H9 (cell line): ENCODE measurements around the gene DDX24. TPM values are rescaled to one million over a fixed set of nuclear protein-coding genes. Genes with fewer than 3 reads are reported as not detected.

ENCODE experiments used
- DNase-seq: peaks from one replicate; pipeline ENCODE4 v3.0.0-alpha.2; 2017
- H2AFZ ChIP-seq: one replicate; pipeline ENCODE4 v1.6.1; 2013; ENCODE audit warnings: mild to moderate bottlenecking, low read length, control low read depth, moderate library complexity
- H2AK5ac ChIP-seq: 2 replicates; pipeline ENCODE4 v1.6.1; 2013; ENCODE audit warnings: low read length, control low read depth, mixed read lengths; ENCODE audit not compliant: insufficient read length
- H2BK120ac ChIP-seq: one replicate; pipeline ENCODE4 v1.6.1; 2013; ENCODE audit warnings: low read depth, mild to moderate bottlenecking, low read length, control low read depth, inconsistent platforms; ENCODE audit not compliant: poor library complexity, severe bottlenecking
- H2BK12ac ChIP-seq: 2 replicates; pipeline ENCODE4 v1.6.1; 2013; ENCODE audit warnings: low read length, control low read depth, mixed read lengths, low read depth; ENCODE audit not compliant: insufficient read length
- H2BK15ac ChIP-seq: 2 replicates; pipeline ENCODE4 v1.6.1; 2013; ENCODE audit warnings: low read depth, low read length, control low read depth
- H2BK20ac ChIP-seq: one replicate; pipeline ENCODE4 v1.6.1; 2013; ENCODE audit warnings: low read depth, mild to moderate bottlenecking, low read length, control low read depth, inconsistent platforms; ENCODE audit not compliant: poor library complexity, severe bottlenecking
- H2BK5ac ChIP-seq: 2 replicates; pipeline ENCODE4 v1.6.1; 2013; ENCODE audit warnings: low read length, control low read depth, mixed read lengths; ENCODE audit not compliant: insufficient read length
- H3K14ac ChIP-seq: 2 replicates; pipeline ENCODE4 v1.6.1; 2013; ENCODE audit warnings: low read length, control low read depth; ENCODE audit not compliant: insufficient read depth
- H3K18ac ChIP-seq: 2 replicates; pipeline ENCODE4 v1.6.1; 2013; ENCODE audit warnings: low read depth, mild to moderate bottlenecking, mixed read lengths, low read length, control low read depth; ENCODE audit not compliant: insufficient read length
- H3K23ac ChIP-seq: 2 replicates; pipeline ENCODE4 v1.6.1; 2013; ENCODE audit warnings: low read length, control low read depth, mixed read lengths, low read depth; ENCODE audit not compliant: insufficient read length
- H3K23me2 ChIP-seq: 2 replicates; pipeline ENCODE4 v1.6.1; 2013; ENCODE audit warnings: low read depth, mild to moderate bottlenecking, mixed read lengths, low read length, control low read depth; ENCODE audit not compliant: insufficient read length, poor library complexity, severe bottlenecking
- H3K27ac ChIP-seq: 2 replicates; pipeline ENCODE4 v1.5.1; 2013; ENCODE audit warnings: low read length, control low read depth, mixed read lengths, low read depth; ENCODE audit not compliant: insufficient read length
- H3K27me3 ChIP-seq: 2 replicates; pipeline ENCODE4 v1.6.1; 2013; ENCODE audit warnings: low read length, control low read depth, inconsistent platforms; ENCODE audit not compliant: insufficient read depth
- H3K4ac ChIP-seq: 2 replicates; pipeline ENCODE4 v1.6.1; 2013; ENCODE audit warnings: low read depth, mild to moderate bottlenecking, control low read depth, inconsistent platforms, low read length, moderate library complexity
- H3K4me1 ChIP-seq: 2 replicates; pipeline ENCODE4 v1.6.1; 2013; ENCODE audit warnings: low read length, control low read depth, inconsistent platforms; ENCODE audit not compliant: insufficient read depth
- H3K4me2 ChIP-seq: 2 replicates; pipeline ENCODE4 v1.6.1; 2013; ENCODE audit warnings: low read length, control low read depth, mixed read lengths; ENCODE audit not compliant: insufficient read length, insufficient read depth
- H3K56ac ChIP-seq: 2 replicates; pipeline ENCODE4 v1.6.1; 2013; ENCODE audit warnings: low read depth, mild to moderate bottlenecking, mixed read lengths, low read length, control low read depth; ENCODE audit not compliant: insufficient read length
- H3K79me1 ChIP-seq: 2 replicates; pipeline ENCODE4 v1.6.1; 2013; ENCODE audit warnings: low read depth, mild to moderate bottlenecking, moderate library complexity, low read length, control low read depth, inconsistent platforms; ENCODE audit not compliant: insufficient read depth, poor library complexity, severe bottlenecking
- H3K79me2 ChIP-seq: 2 replicates; pipeline ENCODE4 v1.6.1; 2013; ENCODE audit warnings: low read length, control low read depth, inconsistent platforms; ENCODE audit not compliant: insufficient read depth
- H3K9ac ChIP-seq: 2 replicates; pipeline ENCODE4 v1.6.1; 2013; ENCODE audit warnings: low read length, control low read depth, mixed read lengths; ENCODE audit not compliant: insufficient read length; ENCODE audit errors: extremely low read depth
- H3K9me3 ChIP-seq: one replicate; pipeline ENCODE4 v1.6.1; 2013; ENCODE audit warnings: low read depth, low read length, inconsistent platforms; ENCODE audit not compliant: control insufficient read depth
- H3T11ph ChIP-seq: one replicate; pipeline ENCODE4 v1.6.1; 2013; ENCODE audit warnings: mild to moderate bottlenecking, low read length, control low read depth, inconsistent platforms
- H4K20me1 ChIP-seq: one replicate; pipeline ENCODE4 v1.6.1; 2013; ENCODE audit not compliant: control insufficient read depth, insufficient read length, insufficient read depth
- H4K5ac ChIP-seq: 2 replicates; pipeline ENCODE4 v1.6.1; 2013; ENCODE audit warnings: low read depth, mild to moderate bottlenecking, mixed read lengths, low read length, control low read depth; ENCODE audit not compliant: insufficient read length
- H4K8ac ChIP-seq: replicated peaks from 2 replicates; pipeline ENCODE4 v1.6.1; 2013; ENCODE audit warnings: low read length, control low read depth, mixed read lengths, low read depth; ENCODE audit not compliant: insufficient read length
- H4K91ac ChIP-seq: 2 replicates; pipeline ENCODE4 v1.6.1; 2013; ENCODE audit warnings: low read depth, mild to moderate bottlenecking, moderate library complexity, mixed read lengths, low read length, control low read depth; ENCODE audit not compliant: insufficient read length
- H3K27ac Mint-ChIP-seq, 3 experiments: 2 replicates in 2 of 3; 3 replicates in 1 of 3; pipeline ENCODE4 v1.8.0; 2020 to 2021; ENCODE audit warnings: mixed read lengths in 3 of 3, mild to moderate bottlenecking in 1 of 3, moderate library complexity in 1 of 3
- H3K27me3 Mint-ChIP-seq: 2 replicates; pipeline ENCODE4 v1.8.0; 2021; ENCODE audit warnings: low read depth, mild to moderate bottlenecking, moderate library complexity, mixed read lengths
- H3K36me3 Mint-ChIP-seq, 3 experiments: 2 replicates in 2 of 3; 3 replicates in 1 of 3; pipeline ENCODE4 v1.8.0; 2020 to 2021; ENCODE audit warnings: low read depth in 3 of 3, mixed read lengths in 3 of 3; ENCODE audit not compliant: insufficient read depth in 1 of 3
- H3K4me1 Mint-ChIP-seq, 2 experiments: 2 replicates each; pipeline ENCODE4 v1.8.0; 2020; ENCODE audit warnings: mixed read lengths in 2 of 2
- H3K4me3 Mint-ChIP-seq, 2 experiments: 2 replicates in 1 of 2; 3 replicates in 1 of 2; pipeline ENCODE4 v1.8.0; 2020 to 2021; ENCODE audit warnings: mild to moderate bottlenecking in 2 of 2, mixed read lengths in 2 of 2, moderate library complexity in 1 of 2
- H3K9me3 Mint-ChIP-seq, 2 experiments: 2 replicates in 1 of 2; 3 replicates in 1 of 2; pipeline ENCODE4 v1.8.0; 2020; ENCODE audit warnings: mild to moderate bottlenecking in 2 of 2, mixed read lengths in 2 of 2, moderate library complexity in 1 of 2
- CTCF ChIP-seq: fragments of 200-600 bp; sonication (generic); conservative IDR thresholded peaks from 3 replicates; pipeline ENCODE4 v1.8.0; 2021; ENCODE audit warnings: antibody characterized with exemption, mild to moderate bottlenecking
- WGBS: extraction: QIAGEN DNeasy Blood & Tissue Kit; methylation state at CpG from one replicate; pipeline ENCODE4 v1.1.7; 2013; ENCODE audit warnings: missing lambda C conversion rate, low lambda C conversion rate, mixed read lengths; ENCODE audit not compliant: insufficient read length; ENCODE audit errors: extremely low coverage; 5-methylcytosine and 5-hydroxymethylcytosine counted together
- total RNA-seq: library from RNA; stranded (reverse); gene quantifications from 2 replicates; pipeline ENCODE4 v1.2.1, GENCODE V29; 2021

The DDX24 gene
- total RNA-seq, 1 experiment from 2014 or later: 172 TPM

GRCh38 chr14:94103554-94104150, 22.6 kb upstream of the DDX24 start:
- Histone ChIP-seq H3K18ac (no peak overlapping the region), H3K4me1 (no peaks in the 10 kb centered on the region), H3K9ac (no peak overlapping the region), H3K27ac (no peak overlapping the region), H3K79me1 (no peaks in the 10 kb centered on the region), H2BK12ac (no peak overlapping the region), H4K8ac (no peak overlapping the region), H2AK5ac (no peak overlapping the region), H2BK20ac (no peak overlapping the region), H4K5ac (no peak overlapping the region), H3K27me3 (no peaks in the 10 kb centered on the region), H4K20me1 (no peaks in the 10 kb centered on the region), H3K4ac (no peak overlapping the region), H4K91ac (no peak overlapping the region), H3K9me3 (no peaks in the 10 kb centered on the region), H2BK5ac (no peak overlapping the region), H3K4me2 (no peak overlapping the region), H3T11ph (no peak overlapping the region), H2AFZ (no peak overlapping the region), H3K23ac (no peak overlapping the region), H2BK120ac (no peak overlapping the region), H3K79me2 (no peaks in the 10 kb centered on the region), H2BK15ac (no peak overlapping the region), H3K14ac (no peak overlapping the region), H3K56ac (no peak overlapping the region), H3K23me2 (no peaks in the 10 kb centered on the region)
- Mint-ChIP-seq H3K27me3 (no peaks in the 10 kb centered on the region), H3K36me3 (no peaks in the 10 kb centered on the region), H3K27ac (no peak overlapping the region), H3K4me3 (peak overlapping the region in 1 of 2 experiments; percentile 14; a peak in 1 of 5 replicates), H3K4me1 (peaks cover 0 to 8% of the 10 kb centered on the region in 2 experiments; a peak in 3 of 4 replicates), H3K9me3 (no peaks in the 10 kb centered on the region; a peak in 1 of 5 replicates)
- DNase-seq: no peak
- no peak for TF ChIP-seq CTCF
- no CpG with 5 or more reads among the region's 7 CpGs for WGBS
